ENCODE data around the gene TSBP1.
A peak's percentile ranks its signal among the peaks of the same experiment; 100 is the strongest.

TSBP1 gene

DNA sequence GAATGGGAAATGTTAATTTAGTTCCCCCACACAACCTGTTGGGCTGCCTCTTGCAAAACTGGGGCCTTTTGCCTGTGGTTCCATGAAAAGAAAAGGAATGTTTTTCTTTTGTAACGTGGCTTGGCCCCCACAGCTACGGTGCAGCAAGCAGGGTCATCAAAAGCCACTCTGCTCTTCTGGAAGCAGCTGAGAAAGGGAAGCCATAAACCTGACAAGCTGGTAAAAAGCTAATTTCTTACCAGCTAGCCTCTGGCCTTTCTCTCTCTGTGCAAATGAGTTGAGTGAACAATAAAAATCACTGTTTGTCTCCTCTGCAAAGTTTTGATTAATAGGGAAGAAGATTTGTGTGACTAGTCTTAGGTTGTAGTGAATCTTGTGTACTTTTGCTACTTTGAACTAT is 124.3 kb downstream of the TSBP1 start:
- no peak for DNase-seq (ENCODE audit: extremely low read depth, low read depth)
- no peak for TF ChIP-seq CTCF (IDR thresholded peaks at IDR 0.05; ENCODE audit: low read depth, low read length)

- TF ChIP-seq CTCF (IDR thresholded peaks at IDR 0.05; ENCODE audit: low read depth, low read length) = peak; percentile 87
- DNase-seq (ENCODE audit: extremely low read depth, low read depth) = peak; percentile 52
Observed at GRCh38 chr6:32244946-32245398, 126.7 kb downstream of the TSBP1 start.

- no peak for TF ChIP-seq CTCF (IDR thresholded peaks at IDR 0.05; ENCODE audit: low read depth, low read length)
Observed at GRCh38 chr6:32244270-32244669, 127.4 kb downstream of the TSBP1 start.

More at GRCh38 chr6:32244270-32244669, 127.4 kb downstream of the TSBP1 start:
- DNase-seq (ENCODE audit: extremely low read depth, low read depth) = no peak
